ENCODE data around the gene EPN1.

The EPN1 gene

GRCh38 chr19:55690109-55690768 is 15.2 kb downstream of the EPN1 start:
- H4K8ac ChIP-seq (ENCODE audit: low read length) = no peak overlapping the region
- no peak overlapping the region for H4K91ac ChIP-seq (ENCODE audit: low read length)
- H2BK12ac ChIP-seq (ENCODE audit: low read length in 2 of 2) = no peak overlapping the region
- peaks cover 69 to 100% of the 10 kb centered on the region in 2 experiments for H3K36me3 ChIP-seq (ENCODE audit: control insufficient read depth in 1 of 2, insufficient read depth in 2 of 2, low read depth in 1 of 2, low read length in 2 of 2)
- H2BK5ac ChIP-seq (ENCODE audit: low read depth, low read length, poor library complexity, severe bottlenecking) = no peak overlapping the region
- no peak overlapping the region for H3K4ac ChIP-seq (ENCODE audit: low read depth in 1 of 2, low read length in 2 of 2)
- no peaks in the 10 kb centered on the region for H3K27me3 ChIP-seq (ENCODE audit: control insufficient read depth in 1 of 2, insufficient read depth in 1 of 2, low read length in 2 of 2)
- no peak overlapping the region for H3K27ac ChIP-seq (ENCODE audit: low read length, poor library complexity, severe bottlenecking)
- no peak overlapping the region for H3K4me3 ChIP-seq (ENCODE audit: insufficient read depth in 1 of 2, low read depth in 1 of 2, low read length in 2 of 2)
- H3K9ac ChIP-seq (ENCODE audit: low read length) = no peak overlapping the region
- no peak overlapping the region for H2AFZ ChIP-seq (ENCODE audit: low read depth, low read length)
- DNase-seq = no peak
- H2BK15ac ChIP-seq (ENCODE audit: low read depth, poor library complexity, severe bottlenecking) = no peak overlapping the region
- 94% methylated on average over 25 of the region's 25 CpGs for WGBS
- no peak overlapping the region for H2BK120ac ChIP-seq (ENCODE audit: low read depth, low read length)
- no peak overlapping the region for H2AK5ac ChIP-seq (ENCODE audit: low read length, severe bottlenecking)
- peaks cover 69% of the 10 kb centered on the region for H3K79me1 ChIP-seq (replicated peaks; ENCODE audit: low read length, poor library complexity, severe bottlenecking)
- H3K4me2 ChIP-seq (ENCODE audit: low read length, poor library complexity, severe bottlenecking) = no peak overlapping the region
- H3K23ac ChIP-seq (ENCODE audit: low read length in 2 of 2) = no peak overlapping the region
- peaks cover 22% of the 10 kb centered on the region for H3K4me1 ChIP-seq (ENCODE audit: control insufficient read depth, insufficient read depth, low read depth, low read length)
- H3K9me3 ChIP-seq (ENCODE audit: control insufficient read depth, low read length) = no peaks in the 10 kb centered on the region
- H3K14ac ChIP-seq (ENCODE audit: low read length in 2 of 2) = no peak overlapping the region
- H3K18ac ChIP-seq (ENCODE audit: low read depth in 1 of 2, low read length in 2 of 2) = no peak overlapping the region

- no peak overlapping the region for H3K27ac ChIP-seq (ENCODE audit: low read length, poor library complexity, severe bottlenecking)
- H2AFZ ChIP-seq (ENCODE audit: low read depth, low read length) = no peak overlapping the region
- no peak overlapping the region for H2BK5ac ChIP-seq (ENCODE audit: low read depth, low read length, poor library complexity, severe bottlenecking)
- no peak overlapping the region for H4K91ac ChIP-seq (ENCODE audit: low read length)
- H4K8ac ChIP-seq (ENCODE audit: low read length) = no peak overlapping the region
- peaks cover 69 to 100% of the 10 kb centered on the region in 2 experiments for H3K36me3 ChIP-seq (ENCODE audit: control insufficient read depth in 1 of 2, insufficient read depth in 2 of 2, low read depth in 1 of 2, low read length in 2 of 2)
- peaks cover 70% of the 10 kb centered on the region for H3K79me1 ChIP-seq (replicated peaks; ENCODE audit: low read length, poor library complexity, severe bottlenecking)
- H3K9me3 ChIP-seq (ENCODE audit: control insufficient read depth, low read length) = no peaks in the 10 kb centered on the region
- no peak overlapping the region for H2BK12ac ChIP-seq (ENCODE audit: low read length in 2 of 2)
- DNase-seq = no peak
- peaks cover 22% of the 10 kb centered on the region for H3K4me1 ChIP-seq (ENCODE audit: control insufficient read depth, insufficient read depth, low read depth, low read length)
- H3K4me2 ChIP-seq (ENCODE audit: low read length, poor library complexity, severe bottlenecking) = no peak overlapping the region
- no peak overlapping the region for H3K14ac ChIP-seq (ENCODE audit: low read length in 2 of 2)
- no peak overlapping the region for H3K9ac ChIP-seq (ENCODE audit: low read length)
- H2BK15ac ChIP-seq (ENCODE audit: low read depth, poor library complexity, severe bottlenecking) = no peak overlapping the region
- WGBS = 96% methylated on average over 30 of the region's 31 CpGs
- no peaks in the 10 kb centered on the region for H3K27me3 ChIP-seq (ENCODE audit: control insufficient read depth in 1 of 2, insufficient read depth in 1 of 2, low read length in 2 of 2)
- H2AK5ac ChIP-seq (ENCODE audit: low read length, severe bottlenecking) = no peak overlapping the region
- no peak overlapping the region for H3K4ac ChIP-seq (ENCODE audit: low read depth in 1 of 2, low read length in 2 of 2)
- no peak overlapping the region for H3K18ac ChIP-seq (ENCODE audit: low read depth in 1 of 2, low read length in 2 of 2)
- H3K4me3 ChIP-seq (ENCODE audit: insufficient read depth in 1 of 2, low read depth in 1 of 2, low read length in 2 of 2) = no peak overlapping the region
- no peak overlapping the region for H2BK120ac ChIP-seq (ENCODE audit: low read depth, low read length)
- H3K23ac ChIP-seq (ENCODE audit: low read length in 2 of 2) = no peak overlapping the region
These were observed 15.9 kb downstream of the EPN1 start for GRCh38 chr19:55690769-55691545.

- Histone ChIP-seq H2BK15ac (ENCODE audit: low read depth, poor library complexity, severe bottlenecking) (no peak overlapping the region), H3K4me3 (ENCODE audit: insufficient read depth in 1 of 2, low read depth in 1 of 2, low read length in 2 of 2) (no peak overlapping the region), H3K27me3 (ENCODE audit: control insufficient read depth in 1 of 2, insufficient read depth in 1 of 2, low read length in 2 of 2) (no peaks in the 10 kb centered on the region), H3K36me3 (ENCODE audit: control insufficient read depth in 1 of 2, insufficient read depth in 2 of 2, low read depth in 1 of 2, low read length in 2 of 2) (peaks cover 70 to 100% of the 10 kb centered on the region in 2 experiments), H3K23ac (ENCODE audit: low read length in 2 of 2) (no peak overlapping the region), H2BK120ac (ENCODE audit: low read depth, low read length) (no peak overlapping the region), H2AFZ (ENCODE audit: low read depth, low read length) (no peak overlapping the region), H3K9ac (ENCODE audit: low read length) (no peak overlapping the region), H4K8ac (ENCODE audit: low read length) (no peak overlapping the region), H3K9me3 (ENCODE audit: control insufficient read depth, low read length) (no peaks in the 10 kb centered on the region), H2BK12ac (ENCODE audit: low read length in 2 of 2) (no peak overlapping the region), H3K14ac (ENCODE audit: low read length in 2 of 2) (no peak overlapping the region), H3K27ac (ENCODE audit: low read length, poor library complexity, severe bottlenecking) (no peak overlapping the region), H3K79me1 (replicated peaks; ENCODE audit: low read length, poor library complexity, severe bottlenecking) (peaks cover 74% of the 10 kb centered on the region), H3K4me2 (ENCODE audit: low read length, poor library complexity, severe bottlenecking) (no peak overlapping the region), H3K4ac (ENCODE audit: low read depth in 1 of 2, low read length in 2 of 2) (no peak overlapping the region), H3K18ac (ENCODE audit: low read depth in 1 of 2, low read length in 2 of 2) (no peak overlapping the region), H2BK5ac (ENCODE audit: low read depth, low read length, poor library complexity, severe bottlenecking) (no peak overlapping the region), H4K91ac (ENCODE audit: low read length) (no peak overlapping the region), H3K4me1 (ENCODE audit: control insufficient read depth, insufficient read depth, low read depth, low read length) (peaks cover 21% of the 10 kb centered on the region), H2AK5ac (ENCODE audit: low read length, severe bottlenecking) (no peak overlapping the region)
- WGBS = over 99% methylated on average over 29 of the region's 31 CpGs
- no peak for DNase-seq
These were observed 16.8 kb downstream of the EPN1 start for GRCh38 chr19:55691561-55692481.

- no peak for DNase-seq
- no peak overlapping the region for H3K4me2 ChIP-seq (ENCODE audit: low read length, poor library complexity, severe bottlenecking)
- H2AFZ ChIP-seq (ENCODE audit: low read depth, low read length) = no peak overlapping the region
- H3K14ac ChIP-seq (ENCODE audit: low read length in 2 of 2) = no peak overlapping the region
- no peak overlapping the region for H3K23ac ChIP-seq (ENCODE audit: low read length in 2 of 2)
- no peak overlapping the region for H3K27ac ChIP-seq (ENCODE audit: low read length, poor library complexity, severe bottlenecking)
- no peak overlapping the region for H2BK12ac ChIP-seq (ENCODE audit: low read length in 2 of 2)
- H3K4ac ChIP-seq (ENCODE audit: low read depth in 1 of 2, low read length in 2 of 2) = no peak overlapping the region
- no peak overlapping the region for H2BK120ac ChIP-seq (ENCODE audit: low read depth, low read length)
- no peaks in the 10 kb centered on the region for H3K27me3 ChIP-seq (ENCODE audit: control insufficient read depth in 1 of 2, insufficient read depth in 1 of 2, low read length in 2 of 2)
- no peak overlapping the region for H2AK5ac ChIP-seq (ENCODE audit: low read length, severe bottlenecking)
- no peak overlapping the region for H2BK5ac ChIP-seq (ENCODE audit: low read depth, low read length, poor library complexity, severe bottlenecking)
- 99% methylated on average over 19 of the region's 19 CpGs for WGBS
- H3K4me3 ChIP-seq (ENCODE audit: insufficient read depth in 1 of 2, low read depth in 1 of 2, low read length in 2 of 2) = no peak overlapping the region
- H3K18ac ChIP-seq (ENCODE audit: low read depth in 1 of 2, low read length in 2 of 2) = no peak overlapping the region
- H3K79me1 ChIP-seq (replicated peaks; ENCODE audit: low read length, poor library complexity, severe bottlenecking) = peaks cover 72% of the 10 kb centered on the region
- no peak overlapping the region for H4K8ac ChIP-seq (ENCODE audit: low read length)
- no peak overlapping the region for H4K91ac ChIP-seq (ENCODE audit: low read length)
- no peaks in the 10 kb centered on the region for H3K9me3 ChIP-seq (ENCODE audit: control insufficient read depth, low read length)
- H3K4me1 ChIP-seq (ENCODE audit: control insufficient read depth, insufficient read depth, low read depth, low read length) = peaks cover 15% of the 10 kb centered on the region
- no peak overlapping the region for H3K9ac ChIP-seq (ENCODE audit: low read length)
- peaks cover 73 to 98% of the 10 kb centered on the region in 2 experiments for H3K36me3 ChIP-seq (ENCODE audit: control insufficient read depth in 1 of 2, insufficient read depth in 2 of 2, low read depth in 1 of 2, low read length in 2 of 2)
- no peak overlapping the region for H2BK15ac ChIP-seq (ENCODE audit: low read depth, poor library complexity, severe bottlenecking)
These were observed 17.7 kb downstream of the EPN1 start for GRCh38 chr19:55692681-55693081.

Measured in mesenchymal stem cell (in vitro differentiated cells and primary cell).